GM23338 (cell line): ENCODE measurements around the gene ZNF592. TPM values are rescaled to one million over a fixed set of nuclear protein-coding genes. Genes with fewer than 3 reads are reported as not detected.
"Not testable (repeated sequence)": the region's sequence is repeated elsewhere in the genome, so short reads cannot be mapped to it uniquely, and the experiment has no call there.

Source experiments
- ATAC-seq: fragments of 200-7000 bp; cut with Tn5 transposase; 3 replicates; pipeline ENCODE4 v1.9.1; 2020
- DNase-seq: peaks from one replicate; pipeline ENCODE4 v3.0.0-alpha.2; 2015; ENCODE audit warnings: low spot score
- H2AFZ ChIP-seq: fragments of 200-600 bp; sonication (generic); 2 replicates; pipeline ENCODE4 v1.8.0; 2016; ENCODE audit warnings: antibody characterized with exemption, mild to moderate bottlenecking, moderate library complexity
- H3F3A ChIP-seq: fragments of 200-600 bp; sonication (generic); replicated peaks from 2 replicates; pipeline ENCODE4 v1.8.0; 2017; ENCODE audit warnings: antibody characterized with exemption, mixed run types, low read depth
- H3K27ac ChIP-seq: fragments of 200-600 bp; sonication (generic); 2 replicates; pipeline ENCODE4 v1.6.1; 2016; ENCODE audit warnings: low read depth
- H3K27me3 ChIP-seq: fragments of 200-600 bp; sonication (generic); 2 replicates; pipeline ENCODE4 v1.8.0; 2016; ENCODE audit warnings: mild to moderate bottlenecking, mixed run types, moderate library complexity; ENCODE audit not compliant: insufficient read depth
- H3K36me3 ChIP-seq: fragments of 200-600 bp; sonication (generic); 2 replicates; pipeline ENCODE4 v1.8.0; 2016; ENCODE audit warnings: mild to moderate bottlenecking; ENCODE audit not compliant: insufficient read depth
- H3K4me1 ChIP-seq: fragments of 200-600 bp; sonication (generic); 2 replicates; pipeline ENCODE4 v1.8.0; 2016; ENCODE audit warnings: mild to moderate bottlenecking, moderate library complexity; ENCODE audit not compliant: insufficient read depth
- H3K4me2 ChIP-seq: fragments of 200-600 bp; sonication (generic); 2 replicates; pipeline ENCODE4 v1.7.1; 2017; ENCODE audit warnings: mixed run types
- H3K4me3 ChIP-seq: fragments of 200-600 bp; sonication (generic); 2 replicates; pipeline ENCODE4 v1.6.1; 2016; ENCODE audit warnings: mixed run types
- H3K79me2 ChIP-seq: fragments of 200-600 bp; sonication (generic); replicated peaks from 2 replicates; pipeline ENCODE4 v1.8.0; 2017; ENCODE audit warnings: mild to moderate bottlenecking; ENCODE audit not compliant: insufficient read depth
- H3K9me2 ChIP-seq: fragments of 200-600 bp; sonication (generic); 2 replicates; pipeline ENCODE4 v1.8.0; 2017; ENCODE audit not compliant: insufficient read depth
- H4K20me1 ChIP-seq: fragments of 200-600 bp; sonication (generic); replicated peaks from 2 replicates; pipeline ENCODE4 v1.8.0; 2017; ENCODE audit warnings: mild to moderate bottlenecking; ENCODE audit not compliant: insufficient read depth
- H3K27ac Mint-ChIP-seq: 2 replicates; pipeline ENCODE4 v1.8.0; 2020; ENCODE audit warnings: inconsistent platforms, mild to moderate bottlenecking, moderate library complexity, mixed read lengths
- H3K27me3 Mint-ChIP-seq: 3 replicates; pipeline ENCODE4 v1.8.0; 2022; ENCODE audit warnings: low read depth, mild to moderate bottlenecking, moderate library complexity, mixed read lengths, inconsistent platforms; ENCODE audit not compliant: insufficient read depth, poor library complexity
- H3K36me3 Mint-ChIP-seq: 3 replicates; pipeline ENCODE4 v1.8.0; 2021; ENCODE audit warnings: low read depth, mild to moderate bottlenecking, inconsistent platforms, moderate library complexity, mixed read lengths
- H3K4me1 Mint-ChIP-seq: 3 replicates; pipeline ENCODE4 v1.8.0; 2020; ENCODE audit warnings: mild to moderate bottlenecking, inconsistent platforms, mixed read lengths
- H3K4me3 Mint-ChIP-seq: 3 replicates; pipeline ENCODE4 v1.8.0; 2021; ENCODE audit warnings: moderate library complexity, mild to moderate bottlenecking, inconsistent platforms, mixed read lengths
- H3K9me3 Mint-ChIP-seq: 3 replicates; pipeline ENCODE4 v1.8.0; 2020; ENCODE audit warnings: moderate library complexity, mild to moderate bottlenecking, inconsistent platforms, mixed read lengths
- CREB1 ChIP-seq: fragments of 250-450 bp; sonication (Bioruptor Pico); IDR thresholded peaks from 2 replicates; pipeline ENCODE4 v1.5.0; 2020; ENCODE audit warnings: low read depth, mild to moderate bottlenecking, moderate library complexity
- EZH2 ChIP-seq: fragments of 200-600 bp; sonication (generic); IDR thresholded peaks from one replicate; pipeline ENCODE4 v1.8.0; 2017; ENCODE audit warnings: antibody characterized with exemption, mild to moderate bottlenecking, low read depth; ENCODE audit not compliant: unreplicated experiment
- JUNB ChIP-seq: IDR thresholded peaks from one replicate; pipeline ENCODE4 v1.6.1; 2016; ENCODE audit warnings: antibody characterized with exemption; ENCODE audit not compliant: unreplicated experiment
- NANOG ChIP-seq: IDR thresholded peaks from 2 replicates; pipeline ENCODE4 v1.6.1; 2016; ENCODE audit warnings: antibody characterized with exemption, borderline replicate concordance
- REST ChIP-seq: IDR thresholded peaks from one replicate; pipeline ENCODE4 v1.6.1; 2018; ENCODE audit warnings: antibody characterized with exemption; ENCODE audit not compliant: unreplicated experiment
- STAT1 ChIP-seq: IDR thresholded peaks from one replicate; pipeline ENCODE4 v1.6.1; 2016; ENCODE audit warnings: antibody characterized with exemption; ENCODE audit not compliant: unreplicated experiment
- ZNF331 ChIP-seq: fragments of 250-450 bp; sonication (Bioruptor Pico); IDR thresholded peaks from 2 replicates; pipeline ENCODE4 v1.5.0; 2020; ENCODE audit warnings: low read depth, mild to moderate bottlenecking, moderate library complexity
- polyA plus RNA-seq: library from polyadenylated mRNA; unstranded; fragments of >200 nt; fragmentation: Nextera tagmentation; extraction: Ambion mirVana; gene quantifications from 2 replicates; pipeline ENCODE4 v1.2.1, GENCODE V29; 2016
- total RNA-seq: library from RNA; depleted of rRNA; stranded (reverse); fragments of >200 nt; shearing (Covaris generic); gene quantifications from 2 replicates; pipeline ENCODE4 v1.2.3, GENCODE V29; 2014
- TF ChIP-seq, protein P1 (sequence below), 2 experiments: fragments of 200-600 bp in 1 of 2; sonication (generic) in 1 of 2; conservative IDR thresholded peaks; 2 replicates each; pipeline versions ENCODE4 v1.5.1 to v1.6.1; 2016 to 2017; ENCODE audit warnings: antibody characterized with exemption in 2 of 2, low read depth in 2 of 2, mild to moderate bottlenecking in 2 of 2, moderate library complexity in 1 of 2
- TF ChIP-seq, protein P2 (sequence below): fragments of 250-450 bp; sonication (Bioruptor Pico); IDR thresholded peaks from 2 replicates; pipeline ENCODE4 v1.5.0; 2020; ENCODE audit warnings: mild to moderate bottlenecking, moderate library complexity

The ZNF592 gene
- total and polyA plus RNA-seq, 2 experiments from 2014 or later = 4.4 to 21.4 TPM

DNA sequence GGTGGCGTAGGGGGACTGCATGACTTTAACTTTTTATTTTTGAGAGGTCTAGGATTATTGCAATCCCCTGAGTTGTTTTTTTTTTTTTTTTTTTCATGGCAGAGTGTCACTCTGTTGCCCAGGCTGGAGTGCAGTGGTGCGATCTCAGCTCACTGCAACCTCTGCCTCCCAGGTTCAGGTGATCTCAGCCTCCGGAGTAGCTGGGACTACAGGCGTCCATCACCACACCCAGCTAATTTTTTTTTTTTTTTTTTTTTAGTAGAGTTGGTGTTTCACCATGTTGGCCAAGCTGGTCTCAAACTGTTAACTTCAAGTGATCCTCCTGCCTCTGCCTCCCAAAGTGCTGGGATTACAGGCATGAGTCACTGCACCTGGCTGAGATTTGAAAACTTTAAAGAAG is 6.5 kb downstream of the ZNF592 start:
- not testable (repeated sequence) for H3K9me3 Mint-ChIP-seq, H3K4me3 ChIP-seq, H3K27ac Mint-ChIP-seq, H3K36me3 Mint-ChIP-seq, H3K27ac ChIP-seq, H3K27me3 ChIP-seq, H3K4me3 Mint-ChIP-seq, H3K36me3 ChIP-seq, DNase-seq, H3K27me3 Mint-ChIP-seq, H2AFZ ChIP-seq, ATAC-seq, H3K9me2 ChIP-seq, H3K4me2 ChIP-seq
- H3K4me1 ChIP-seq = peaks cover 17% of the 10 kb centered on the region
- H3K79me2 ChIP-seq = peaks cover 100% of the 10 kb centered on the region
- H4K20me1 ChIP-seq = peaks cover 35% of the 10 kb centered on the region
- peaks cover 25% of the 10 kb centered on the region for H3K4me1 Mint-ChIP-seq
- 0 out of 2 replicates have a peak, but pooled peaks cover 10% of the 10 kb centered on the region for H3F3A ChIP-seq

DNA sequence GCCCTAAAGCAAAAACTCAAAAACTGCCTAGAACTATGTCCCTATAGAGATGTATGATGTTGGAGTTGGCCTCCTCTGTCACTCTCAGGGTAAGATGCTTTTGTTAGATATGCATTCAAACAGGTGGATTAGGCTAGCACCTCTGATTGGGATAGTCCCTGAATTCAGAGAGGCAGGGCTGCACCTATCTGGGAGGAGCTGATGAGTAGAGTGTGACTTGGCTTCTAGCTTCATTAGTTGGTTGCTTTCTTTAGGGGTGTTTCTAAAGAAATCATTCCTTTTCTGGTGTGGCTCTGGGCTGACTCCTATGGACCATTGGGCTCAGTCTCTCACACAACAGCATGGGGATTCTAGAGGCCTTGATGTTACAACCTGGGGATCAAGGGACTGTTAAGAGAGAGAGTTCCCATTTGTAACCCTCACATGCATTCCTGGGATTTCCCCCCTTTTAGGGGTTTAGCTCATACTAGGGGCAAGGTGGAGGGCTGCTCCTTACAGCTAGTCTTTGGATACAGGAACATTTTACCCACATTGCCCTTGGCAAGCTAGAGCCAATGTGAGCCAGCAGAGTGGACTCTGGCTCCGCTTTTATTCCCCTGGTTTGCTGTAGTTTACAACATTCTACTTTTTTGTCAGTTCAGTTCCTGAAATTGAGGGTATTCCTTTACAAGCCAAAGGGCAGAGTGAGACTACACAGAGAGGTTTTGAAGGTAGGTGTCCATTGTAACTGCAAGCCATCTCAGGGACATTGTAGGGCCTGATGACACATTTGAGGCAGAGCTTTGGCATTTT is 7.5 kb downstream of the ZNF592 start:
- peak; percentile 79 for ATAC-seq
- H4K20me1 ChIP-seq = peaks cover 33% of the 10 kb centered on the region

More for the DNA sequence above, 7.5 kb downstream of the ZNF592 start:
- peak overlapping the region; percentile 38 for H3K27ac Mint-ChIP-seq
- H3K9me3 Mint-ChIP-seq = no peaks in the 10 kb centered on the region
- Histone ChIP-seq H3K4me2 (no peak overlapping the region), H3K27me3 (no peaks in the 10 kb centered on the region), H3K79me2 (peaks cover 100% of the 10 kb centered on the region), H3K4me1 (peaks cover 6% of the 10 kb centered on the region), H3K4me3 (no peak overlapping the region), H3K27ac (0 out of 2 replicates have a peak overlapping the region, but pooled peaks have one; percentile 18), H3K36me3 (no peaks in the 10 kb centered on the region), H3F3A (0 out of 2 replicates have a peak, but pooled peaks cover 6% of the 10 kb centered on the region), H3K9me2 (no peaks in the 10 kb centered on the region), H2AFZ (no peak overlapping the region)
- no peaks in the 10 kb centered on the region for H3K27me3 Mint-ChIP-seq
- no peak overlapping the region for H3K4me3 Mint-ChIP-seq
- H3K4me1 Mint-ChIP-seq = peaks cover 15% of the 10 kb centered on the region
- peak; percentile 16 for DNase-seq
- TF ChIP-seq, protein P1, sequence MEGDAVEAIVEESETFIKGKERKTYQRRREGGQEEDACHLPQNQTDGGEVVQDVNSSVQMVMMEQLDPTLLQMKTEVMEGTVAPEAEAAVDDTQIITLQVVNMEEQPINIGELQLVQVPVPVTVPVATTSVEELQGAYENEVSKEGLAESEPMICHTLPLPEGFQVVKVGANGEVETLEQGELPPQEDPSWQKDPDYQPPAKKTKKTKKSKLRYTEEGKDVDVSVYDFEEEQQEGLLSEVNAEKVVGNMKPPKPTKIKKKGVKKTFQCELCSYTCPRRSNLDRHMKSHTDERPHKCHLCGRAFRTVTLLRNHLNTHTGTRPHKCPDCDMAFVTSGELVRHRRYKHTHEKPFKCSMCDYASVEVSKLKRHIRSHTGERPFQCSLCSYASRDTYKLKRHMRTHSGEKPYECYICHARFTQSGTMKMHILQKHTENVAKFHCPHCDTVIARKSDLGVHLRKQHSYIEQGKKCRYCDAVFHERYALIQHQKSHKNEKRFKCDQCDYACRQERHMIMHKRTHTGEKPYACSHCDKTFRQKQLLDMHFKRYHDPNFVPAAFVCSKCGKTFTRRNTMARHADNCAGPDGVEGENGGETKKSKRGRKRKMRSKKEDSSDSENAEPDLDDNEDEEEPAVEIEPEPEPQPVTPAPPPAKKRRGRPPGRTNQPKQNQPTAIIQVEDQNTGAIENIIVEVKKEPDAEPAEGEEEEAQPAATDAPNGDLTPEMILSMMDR (conservative IDR thresholded peaks at IDR 0.05; ENCODE audit: low read depth in 2 of 2) = no peak
- TF ChIP-seq, protein P2, sequence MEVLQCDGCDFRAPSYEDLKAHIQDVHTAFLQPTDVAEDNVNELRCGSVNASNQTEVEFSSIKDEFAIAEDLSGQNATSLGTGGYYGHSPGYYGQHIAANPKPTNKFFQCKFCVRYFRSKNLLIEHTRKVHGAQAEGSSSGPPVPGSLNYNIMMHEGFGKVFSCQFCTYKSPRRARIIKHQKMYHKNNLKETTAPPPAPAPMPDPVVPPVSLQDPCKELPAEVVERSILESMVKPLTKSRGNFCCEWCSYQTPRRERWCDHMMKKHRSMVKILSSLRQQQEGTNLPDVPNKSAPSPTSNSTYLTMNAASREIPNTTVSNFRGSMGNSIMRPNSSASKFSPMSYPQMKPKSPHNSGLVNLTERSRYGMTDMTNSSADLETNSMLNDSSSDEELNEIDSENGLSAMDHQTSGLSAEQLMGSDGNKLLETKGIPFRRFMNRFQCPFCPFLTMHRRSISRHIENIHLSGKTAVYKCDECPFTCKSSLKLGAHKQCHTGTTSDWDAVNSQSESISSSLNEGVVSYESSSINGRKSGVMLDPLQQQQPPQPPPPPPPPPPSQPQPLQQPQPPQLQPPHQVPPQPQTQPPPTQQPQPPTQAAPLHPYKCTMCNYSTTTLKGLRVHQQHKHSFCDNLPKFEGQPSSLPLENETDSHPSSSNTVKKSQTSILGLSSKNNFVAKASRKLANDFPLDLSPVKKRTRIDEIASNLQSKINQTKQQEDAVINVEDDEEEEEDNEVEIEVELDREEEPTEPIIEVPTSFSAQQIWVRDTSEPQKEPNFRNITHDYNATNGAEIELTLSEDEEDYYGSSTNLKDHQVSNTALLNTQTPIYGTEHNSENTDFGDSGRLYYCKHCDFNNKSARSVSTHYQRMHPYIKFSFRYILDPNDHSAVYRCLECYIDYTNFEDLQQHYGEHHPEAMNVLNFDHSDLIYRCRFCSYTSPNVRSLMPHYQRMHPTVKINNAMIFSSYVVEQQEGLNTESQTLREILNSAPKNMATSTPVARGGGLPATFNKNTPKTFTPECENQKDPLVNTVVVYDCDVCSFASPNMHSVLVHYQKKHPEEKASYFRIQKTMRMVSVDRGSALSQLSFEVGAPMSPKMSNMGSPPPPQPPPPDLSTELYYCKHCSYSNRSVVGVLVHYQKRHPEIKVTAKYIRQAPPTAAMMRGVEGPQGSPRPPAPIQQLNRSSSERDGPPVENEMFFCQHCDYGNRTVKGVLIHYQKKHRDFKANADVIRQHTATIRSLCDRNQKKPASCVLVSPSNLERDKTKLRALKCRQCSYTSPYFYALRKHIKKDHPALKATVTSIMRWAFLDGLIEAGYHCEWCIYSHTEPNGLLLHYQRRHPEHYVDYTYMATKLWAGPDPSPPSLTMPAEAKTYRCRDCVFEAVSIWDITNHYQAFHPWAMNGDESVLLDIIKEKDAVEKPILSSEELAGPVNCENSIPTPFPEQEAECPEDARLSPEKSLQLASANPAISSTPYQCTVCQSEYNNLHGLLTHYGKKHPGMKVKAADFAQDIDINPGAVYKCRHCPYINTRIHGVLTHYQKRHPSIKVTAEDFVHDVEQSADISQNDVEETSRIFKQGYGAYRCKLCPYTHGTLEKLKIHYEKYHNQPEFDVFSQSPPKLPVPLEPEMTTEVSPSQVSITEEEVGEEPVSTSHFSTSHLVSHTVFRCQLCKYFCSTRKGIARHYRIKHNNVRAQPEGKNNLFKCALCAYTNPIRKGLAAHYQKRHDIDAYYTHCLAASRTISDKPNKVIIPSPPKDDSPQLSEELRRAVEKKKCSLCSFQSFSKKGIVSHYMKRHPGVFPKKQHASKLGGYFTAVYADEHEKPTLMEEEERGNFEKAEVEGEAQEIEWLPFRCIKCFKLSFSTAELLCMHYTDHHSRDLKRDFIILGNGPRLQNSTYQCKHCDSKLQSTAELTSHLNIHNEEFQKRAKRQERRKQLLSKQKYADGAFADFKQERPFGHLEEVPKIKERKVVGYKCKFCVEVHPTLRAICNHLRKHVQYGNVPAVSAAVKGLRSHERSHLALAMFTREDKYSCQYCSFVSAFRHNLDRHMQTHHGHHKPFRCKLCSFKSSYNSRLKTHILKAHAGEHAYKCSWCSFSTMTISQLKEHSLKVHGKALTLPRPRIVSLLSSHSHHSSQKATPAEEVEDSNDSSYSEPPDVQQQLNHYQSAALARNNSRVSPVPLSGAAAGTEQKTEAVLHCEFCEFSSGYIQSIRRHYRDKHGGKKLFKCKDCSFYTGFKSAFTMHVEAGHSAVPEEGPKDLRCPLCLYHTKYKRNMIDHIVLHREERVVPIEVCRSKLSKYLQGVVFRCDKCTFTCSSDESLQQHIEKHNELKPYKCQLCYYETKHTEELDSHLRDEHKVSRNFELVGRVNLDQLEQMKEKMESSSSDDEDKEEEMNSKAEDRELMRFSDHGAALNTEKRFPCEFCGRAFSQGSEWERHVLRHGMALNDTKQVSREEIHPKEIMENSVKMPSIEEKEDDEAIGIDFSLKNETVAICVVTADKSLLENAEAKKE (CRISPR knock-in tag) = no peak
- TF ChIP-seq ZNF331 (CRISPR knock-in tag) = no peak
- no peak for TF ChIP-seq CREB1 (CRISPR knock-in tag)
- no peak for TF ChIP-seq JUNB
- TF ChIP-seq REST = no peak
- TF ChIP-seq EZH2 = no peak
- no peak for TF ChIP-seq STAT1
- no peak for TF ChIP-seq NANOG
- peaks cover 6% of the 10 kb centered on the region; the same call in 2 of the 3 replicates for H3K36me3 Mint-ChIP-seq
